NCI-H1417 (cell line): Measurements from ENCODE around the gene LYZL1.
A peak's percentile ranks its signal among the peaks of the same experiment; 100 is the strongest.
"Not testable (repeated sequence)": the region's sequence is repeated elsewhere in the genome, so short reads cannot be mapped to it uniquely, and the experiment has no call there.

Source experiments
- DNase-seq, 3 experiments: peaks; one replicate each; lab custom pipeline; 2025; lab: John Stamatoyannopoulos, UW

The LYZL1 gene

GRCh38 chr10:29263506-29263905, 25.4 kb upstream of the LYZL1 start:
- DNase-seq, result no peak

GRCh38 chr10:29265210-29265768, 23.6 kb upstream of the LYZL1 start:
- DNase-seq, result peak in 1 of 3 experiments; percentile 1

- no peak for DNase-seq
Measured at GRCh38 chr10:29266641-29267040, 22.2 kb upstream of the LYZL1 start.

- DNase-seq, result no peak
Measured at GRCh38 chr10:29268011-29268410, 20.9 kb upstream of the LYZL1 start.

- no peak for DNase-seq
Measured at GRCh38 chr10:29269486-29269885, 19.4 kb upstream of the LYZL1 start.

GRCh38 chr10:29270883-29271282, 18.0 kb upstream of the LYZL1 start:
- DNase-seq, result no peak

- DNase-seq, result no peak
Measured at GRCh38 chr10:29271877-29272276, 17.0 kb upstream of the LYZL1 start.

GRCh38 chr10:29273478-29273877, 15.4 kb upstream of the LYZL1 start:
- no peak for DNase-seq

- DNase-seq, result no peak
Measured at GRCh38 chr10:29276251-29276850, 12.5 kb upstream of the LYZL1 start.

GRCh38 chr10:29277296-29277695, 11.6 kb upstream of the LYZL1 start:
- DNase-seq, result no peak

GRCh38 chr10:29279779-29280487, 8.9 kb upstream of the LYZL1 start:
- DNase-seq, result no peak

GRCh38 chr10:29280488-29280840, 8.4 kb upstream of the LYZL1 start:
- DNase-seq, result no peak

- no peak for DNase-seq
Measured at GRCh38 chr10:29285624-29286051, 3.2 kb upstream of the LYZL1 start.

- DNase-seq, result no peak
Measured at GRCh38 chr10:29287635-29288034, 1.2 kb upstream of the LYZL1 start.

GRCh38 chr10:29291561-29291960, 2.7 kb downstream of the LYZL1 start:
- not testable (repeated sequence) for DNase-seq

GRCh38 chr10:29292406-29292805, 3.5 kb downstream of the LYZL1 start:
- DNase-seq, result not testable (repeated sequence)

- DNase-seq, result no peak
Measured at GRCh38 chr10:29295813-29296212, 6.9 kb downstream of the LYZL1 start.

GRCh38 chr10:29297678-29298077, 8.8 kb downstream of the LYZL1 start:
- DNase-seq, result no peak

GRCh38 chr10:29301359-29301910, 12.6 kb downstream of the LYZL1 start:
- no peak for DNase-seq

- no peak for DNase-seq
Measured at GRCh38 chr10:29302499-29302898, 13.6 kb downstream of the LYZL1 start.

GRCh38 chr10:29304264-29304994, 15.6 kb downstream of the LYZL1 start:
- peak; percentile 50 to 82 (median 56) for DNase-seq

GRCh38 chr10:29304995-29305335, 16.1 kb downstream of the LYZL1 start:
- DNase-seq, result no peak

- DNase-seq, result no peak
Measured at GRCh38 chr10:29306688-29307087, 17.8 kb downstream of the LYZL1 start.
